IMR-90 (cell line): Measurements from ENCODE around the gene CASS4. TPM values are rescaled to one million over a fixed set of nuclear protein-coding genes. Genes with fewer than 3 reads are reported as not detected.
A peak's percentile ranks its signal among the peaks of the same experiment; 100 is the strongest.

ENCODE experiments used
- ATAC-seq: fragments of 200-7000 bp; cut with Tn5 transposase; 2 replicates; pipeline ENCODE4 v1.9.1; 2020; ENCODE audit warnings: low read depth, mild to moderate bottlenecking, moderate library complexity
- BruUV-seq: library from RNA; stranded (reverse); fragments of 400-500 nt; replicated peaks from 2 replicates; lab custom pipeline; 2021; lab: Mats Ljungman, UMichigan
- CTCF ChIA-PET: fragments of 300-600 bp; formaldehyde crosslinking; extraction: SDS; loops from one replicate; lab custom pipeline; 2021; ENCODE audit warnings: antibody characterized with exemption; lab: Yijun Ruan, JAX
- POLR2A ChIA-PET: fragments of 300-600 bp; sonication (Branson Sonifier 250); formaldehyde crosslinking; loops from one replicate; lab custom pipeline; 2022; ENCODE audit warnings: antibody characterized with exemption; ENCODE audit not compliant: unreplicated experiment; lab: Charles Lee
- DNase-seq: peaks from one replicate; pipeline ENCODE4 v3.0.0; 2013
- H2AFZ ChIP-seq: replicated peaks from 2 replicates; pipeline ENCODE3; 2013; ENCODE audit warnings: low read length, mild to moderate bottlenecking; ENCODE audit not compliant: poor library complexity
- H2AK5ac ChIP-seq: 2 replicates; pipeline ENCODE4 v1.6.1; 2013; ENCODE audit warnings: low read depth, low read length, inconsistent platforms
- H2AK9ac ChIP-seq: replicated peaks from 2 replicates; pipeline ENCODE3; 2013; ENCODE audit warnings: mild to moderate bottlenecking, low read depth, low read length, moderate library complexity; ENCODE audit not compliant: poor library complexity
- H2BK120ac ChIP-seq: 2 replicates; pipeline ENCODE4 v1.6.1; 2013; ENCODE audit warnings: low read depth, low read length, inconsistent platforms
- H2BK15ac ChIP-seq: 3 replicates; pipeline ENCODE4 v1.6.1; 2013; ENCODE audit warnings: low read depth, low read length, inconsistent platforms
- H2BK20ac ChIP-seq: 2 replicates; pipeline ENCODE4 v1.6.1; 2013; ENCODE audit warnings: low read depth, mild to moderate bottlenecking, inconsistent platforms, low read length, moderate library complexity
- H2BK5ac ChIP-seq: 2 replicates; pipeline ENCODE4 v1.6.1; 2013; ENCODE audit warnings: mild to moderate bottlenecking, low read depth, low read length, inconsistent platforms; ENCODE audit not compliant: poor library complexity, severe bottlenecking
- H3K14ac ChIP-seq: replicated peaks from 2 replicates; pipeline ENCODE4 v1.6.1; 2013; ENCODE audit warnings: low read depth, low read length, inconsistent platforms
- H3K18ac ChIP-seq: 2 replicates; pipeline ENCODE4 v1.6.1; 2013; ENCODE audit warnings: low read depth, low read length, control low read depth
- H3K23ac ChIP-seq: 2 replicates; pipeline ENCODE4 v1.6.1; 2013; ENCODE audit warnings: low read depth, low read length, inconsistent platforms
- H3K27ac ChIP-seq: 2 replicates; pipeline ENCODE4 v1.5.1; 2013; ENCODE audit warnings: mild to moderate bottlenecking, control low read depth, low read length; ENCODE audit not compliant: insufficient read depth
- H3K27me3 ChIP-seq: 2 replicates; pipeline ENCODE4 v1.6.1; 2013; ENCODE audit warnings: low read length; ENCODE audit not compliant: control insufficient read depth, insufficient read depth
- H3K36me3 ChIP-seq: 2 replicates; pipeline ENCODE4 v1.6.1; 2013; ENCODE audit warnings: low read length, mixed read lengths; ENCODE audit not compliant: control insufficient read depth, insufficient read depth
- H3K4ac ChIP-seq: 2 replicates; pipeline ENCODE4 v1.6.1; 2013; ENCODE audit warnings: low read depth, low read length, inconsistent platforms
- H3K4me1 ChIP-seq: 2 replicates; pipeline ENCODE4 v1.6.1; 2013; ENCODE audit warnings: low read length, mixed read lengths; ENCODE audit not compliant: control insufficient read depth, insufficient read depth
- H3K4me2 ChIP-seq: 2 replicates; pipeline ENCODE4 v1.6.1; 2013; ENCODE audit warnings: low read depth, mild to moderate bottlenecking, control low read depth, low read length, moderate library complexity
- H3K4me3 ChIP-seq: 2 replicates; pipeline ENCODE4 v1.5.1; 2013; ENCODE audit warnings: low read depth, mild to moderate bottlenecking, control low read depth, low read length, moderate library complexity; ENCODE audit not compliant: insufficient read depth
- H3K56ac ChIP-seq: 2 replicates; pipeline ENCODE4 v1.6.1; 2013; ENCODE audit warnings: low read length, inconsistent platforms; ENCODE audit not compliant: insufficient read depth; ENCODE audit errors: extremely low read depth
- H3K79me1 ChIP-seq, 2 experiments: 2 replicates each; pipeline ENCODE4 v1.6.1; 2013; ENCODE audit warnings: low read length in 2 of 2, inconsistent platforms in 1 of 2, low read depth in 1 of 2
- H3K9ac ChIP-seq: 2 replicates; pipeline ENCODE4 v1.6.1; 2013; ENCODE audit warnings: low read depth, low read length, control low read depth
- H3K9me1 ChIP-seq: 2 replicates; pipeline ENCODE4 v1.6.1; 2013; ENCODE audit warnings: low read length, inconsistent platforms; ENCODE audit not compliant: insufficient read depth
- H3K9me3 ChIP-seq: 2 replicates; pipeline ENCODE4 v1.6.1; 2013; ENCODE audit warnings: low read length; ENCODE audit not compliant: control insufficient read depth, insufficient read depth
- H4K20me1 ChIP-seq: 2 replicates; pipeline ENCODE4 v1.6.1; 2013; ENCODE audit warnings: low read length, inconsistent platforms; ENCODE audit not compliant: insufficient read depth
- H4K5ac ChIP-seq: 2 replicates; pipeline ENCODE4 v1.6.1; 2013; ENCODE audit warnings: mild to moderate bottlenecking, low read depth, low read length, control low read depth
- H4K8ac ChIP-seq, 2 experiments: 2 replicates each; pipeline ENCODE4 v1.6.1; 2013; ENCODE audit warnings: low read depth in 2 of 2, low read length in 2 of 2, control low read depth in 1 of 2, inconsistent platforms in 1 of 2
- H4K91ac ChIP-seq: 2 replicates; pipeline ENCODE4 v1.6.1; 2013; ENCODE audit warnings: low read depth, low read length, inconsistent platforms; ENCODE audit not compliant: insufficient read depth
- BHLHE40 ChIP-seq: fragments of 150-350 bp; IDR thresholded peaks from 2 replicates; pipeline ENCODE4 v1.6.1; 2016; ENCODE audit warnings: mild to moderate bottlenecking, low read depth, low read length
- CEBPB ChIP-seq: IDR thresholded peaks from 2 replicates; pipeline ENCODE4 v1.6.1; 2012; ENCODE audit warnings: low read depth, low read length, improper control_type of control experiment
- CTCF ChIP-seq: conservative IDR thresholded peaks from 2 replicates; pipeline ENCODE4 v1.5.1; 2012; ENCODE audit warnings: mild to moderate bottlenecking, low read depth, low read length, improper control_type of control experiment
- MAFK ChIP-seq: IDR thresholded peaks from 2 replicates; pipeline ENCODE4 v1.6.1; 2012; ENCODE audit warnings: low read depth, low read length, improper control_type of control experiment
- MXI1 ChIP-seq: IDR thresholded peaks from 2 replicates; pipeline ENCODE4 v1.6.1; 2012; ENCODE audit warnings: low read depth, mild to moderate bottlenecking, low read length, moderate library complexity, borderline replicate concordance
- NFE2L2 ChIP-seq: fragments of 150-350 bp; IDR thresholded peaks from 2 replicates; pipeline ENCODE4 v1.6.1; 2016; ENCODE audit warnings: low read depth, mild to moderate bottlenecking, low read length
- dilution Hi-C: fragments of 300-500 bp; cut with HindIII; formaldehyde crosslinking; loops from one replicate; pipeline ENCODE4 v1.14.3; 2018; ENCODE audit warnings: low sequenced_read_pairs; ENCODE audit not compliant: unreplicated experiment
- in situ Hi-C: fragments of 300-500 bp; cut with MboI; formaldehyde crosslinking; loops from 3 replicates; pipeline ENCODE4 v1.14.3; 2019; ENCODE audit warnings: low sequenced_read_pairs, inconsistent platforms, mixed read lengths
- intact Hi-C: fragments of 100-400 bp; cut with micrococcal nuclease; formaldehyde crosslinking; loops from 2 replicates; pipeline ENCODE4 v1.10.0; 2022
- polyA plus RNA-seq, 3 experiments: library from polyadenylated mRNA; depleted of rRNA; stranded (reverse); fragments of >200 nt; gene quantifications; 2 replicates each; pipeline ENCODE4 v1.2.3, GENCODE V29; 2012; ENCODE audit warnings: low replicate concordance in 1 of 3
- total RNA-seq: library from RNA; depleted of rRNA; stranded (reverse); fragments of >200 nt; gene quantifications from 2 replicates; pipeline ENCODE4 v1.2.3, GENCODE V29; 2012

Gene CASS4
- total and polyA plus RNA-seq, 2 of the 4 experiments (the other 2 are of a cell fraction): 25.8 to 26.5 TPM

DNA sequence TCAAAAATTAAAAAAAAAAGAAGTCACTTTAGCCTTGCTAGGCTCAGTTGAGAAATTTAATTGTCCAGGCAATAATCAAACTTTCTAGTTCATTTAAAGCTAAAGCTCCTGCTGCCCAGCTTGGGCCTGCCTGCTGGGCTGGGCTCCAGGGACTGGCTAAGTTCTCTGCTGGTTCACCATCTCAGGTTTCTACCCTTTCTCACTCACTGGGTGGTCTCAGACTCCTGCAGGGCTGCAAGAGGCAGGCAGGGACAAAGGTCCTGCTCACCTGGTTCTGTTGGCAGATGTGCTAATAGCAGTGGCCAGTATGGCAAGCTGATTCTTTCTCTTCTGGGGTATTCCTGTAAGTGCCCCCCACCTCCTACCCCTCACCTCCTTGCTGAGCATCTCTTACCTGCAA is 35.2 kb downstream of the CASS4 start:
- H2BK120ac ChIP-seq: no peak overlapping the region
- H4K20me1 ChIP-seq: no peaks in the 10 kb centered on the region
- H4K91ac ChIP-seq: no peak overlapping the region
- in situ Hi-C loops (no loop called here), intact Hi-C loops (no loop called here), dilution Hi-C loops (no loop called here)
- H3K27ac ChIP-seq: no peak overlapping the region
- DNase-seq (no peak), ATAC-seq (no peak)
- H3K9me3 ChIP-seq: no peaks in the 10 kb centered on the region
- BruUV-seq: no TSS peak
- 0 out of 2 replicates have a peak overlapping the region, but pooled peaks have one; percentile 35 for H2AK5ac ChIP-seq
- no peak overlapping the region for H3K4me3 ChIP-seq
- ChIA-PET POLR2A (interaction anchor here (0.6 kb wide), 1 partner anchor 46 kb away, joined by 6 read pairs; no protein-coding TSS in a partner anchor), CTCF (interaction anchor here (0.7 kb wide), 1 partner anchor 28 kb away, joined by 3 read pairs; no protein-coding TSS in a partner anchor)
- H3K27me3 ChIP-seq: no peaks in the 10 kb centered on the region
- H3K56ac ChIP-seq: no peak overlapping the region
- peaks cover 25% of the 10 kb centered on the region for H3K36me3 ChIP-seq
- H2AK9ac ChIP-seq: no peak overlapping the region
- no peak overlapping the region for H2BK15ac ChIP-seq
- peaks cover 10% of the 10 kb centered on the region for H3K9me1 ChIP-seq
- no peak overlapping the region for H3K4me2 ChIP-seq
- no peak overlapping the region for H2BK20ac ChIP-seq
- H3K18ac ChIP-seq: no peak overlapping the region
- peaks cover 1 to 27% of the 10 kb centered on the region in 2 experiments; a peak in 2 of 4 replicates for H3K79me1 ChIP-seq
- H3K4me1 ChIP-seq: peaks cover 16% of the 10 kb centered on the region
- no peak overlapping the region for H3K9ac ChIP-seq
- H3K23ac ChIP-seq: no peak overlapping the region
- H4K8ac ChIP-seq: 0 out of 4 replicates have a peak overlapping the region, but pooled peaks of 1 of the 2 experiments have one; percentile 3
- 0 out of 2 replicates have a peak overlapping the region, but pooled peaks have one; percentile 35 for H3K4ac ChIP-seq
- H2AFZ ChIP-seq: no peak overlapping the region
- H2BK5ac ChIP-seq: no peak overlapping the region
- H3K14ac ChIP-seq: no peak overlapping the region
- no peak for TF ChIP-seq NFE2L2
- TF ChIP-seq MXI1: no peak
- no peak for TF ChIP-seq CTCF
- no peak for TF ChIP-seq BHLHE40
- no peak for TF ChIP-seq CEBPB
- TF ChIP-seq MAFK: no peak
- no peak overlapping the region for H4K5ac ChIP-seq
